Naive thymus-derived CD4-positive, alpha-beta T cell (primary cell): ENCODE results near the gene OSCAR. TPM values are rescaled to one million over a fixed set of nuclear protein-coding genes. Genes with fewer than 3 reads are reported as not detected.

Source experiments
- ATAC-seq: fragments of 150-1000 bp; cut with Tn5 transposase; 2 replicates; pipeline ENCODE4 v1.10.0; 2021; ENCODE audit warnings: mild to moderate bottlenecking, moderate library complexity
- CTCF ChIA-PET: fragments of 350-600 bp; sonication (Branson Sonifier 250); formaldehyde crosslinking; loops from one replicate; lab custom pipeline; 2021; ENCODE audit warnings: antibody characterized with exemption; lab: Charles Lee
- POLR2A ChIA-PET: fragments of 350-600 bp; sonication (Branson Sonifier 250); formaldehyde crosslinking; loops from one replicate; lab custom pipeline; 2021; ENCODE audit warnings: antibody characterized with exemption, inconsistent platforms; lab: Charles Lee
- DNase-seq, 9 donors: peaks; one replicate each; pipeline versions ENCODE4 v3.0.0 to v3.0.0-alpha.2; 2020 to 2022; ENCODE audit warnings: mixed read lengths in 1 of 9
- H3K27ac ChIP-seq: one replicate; pipeline ENCODE4 v1.7.0; 2013; ENCODE audit warnings: mild to moderate bottlenecking, low read depth, low read length, moderate library complexity
- H3K27me3 ChIP-seq, 2 donors: one replicate each; pipeline ENCODE4 v1.7.0; 2013; ENCODE audit warnings: low read length in 2 of 2, mild to moderate bottlenecking in 2 of 2, moderate library complexity in 2 of 2; ENCODE audit not compliant: control insufficient read depth in 2 of 2, insufficient read depth in 2 of 2
- H3K36me3 ChIP-seq, 3 experiments: 1 replicate in 2 of 3; 2 replicates in 1 of 3; pipeline ENCODE4 v1.7.0; 2013; ENCODE audit warnings: low read length in 3 of 3, mild to moderate bottlenecking in 3 of 3, moderate library complexity in 1 of 3; ENCODE audit not compliant: insufficient read depth in 3 of 3, control insufficient read depth in 2 of 3
- H3K4me1 ChIP-seq, 2 donors: one replicate each; pipeline ENCODE4 v1.7.0; 2013; ENCODE audit warnings: low read length in 2 of 2, mild to moderate bottlenecking in 2 of 2, moderate library complexity in 1 of 2; ENCODE audit not compliant: control insufficient read depth in 2 of 2, insufficient read depth in 2 of 2
- H3K4me3 ChIP-seq: 2 replicates; pipeline ENCODE4 v1.7.0; 2013; ENCODE audit warnings: mild to moderate bottlenecking, low read length
- H3K9me3 ChIP-seq, 3 experiments: 1 replicate in 2 of 3; 2 replicates in 1 of 3; pipeline ENCODE4 v1.7.0; 2013; ENCODE audit warnings: low read length in 3 of 3; ENCODE audit not compliant: control insufficient read depth in 2 of 3
- H3K27ac Mint-ChIP-seq, 9 donors: one replicate each; pipeline ENCODE4 v1.8.0; 2020 to 2022; ENCODE audit warnings: mixed read lengths in 9 of 9, mild to moderate bottlenecking in 8 of 9, moderate library complexity in 5 of 9, inconsistent platforms in 2 of 9
- H3K27me3 Mint-ChIP-seq, 5 donors: one replicate each; pipeline ENCODE4 v1.8.0; 2021 to 2022; ENCODE audit warnings: mixed read lengths in 5 of 5, mild to moderate bottlenecking in 1 of 5
- H3K36me3 Mint-ChIP-seq, 5 donors: one replicate each; pipeline ENCODE4 v1.8.0; 2020 to 2022; ENCODE audit warnings: mixed read lengths in 5 of 5, mild to moderate bottlenecking in 3 of 5, inconsistent platforms in 1 of 5
- H3K4me1 Mint-ChIP-seq, 7 donors: one replicate each; pipeline ENCODE4 v1.8.0; 2020 to 2022; ENCODE audit warnings: mixed read lengths in 7 of 7, mild to moderate bottlenecking in 3 of 7, inconsistent platforms in 1 of 7
- H3K4me3 Mint-ChIP-seq, 10 donors: one replicate each; pipeline ENCODE4 v1.8.0; 2020 to 2022; ENCODE audit warnings: mild to moderate bottlenecking in 10 of 10, mixed read lengths in 10 of 10, moderate library complexity in 6 of 10, inconsistent platforms in 2 of 10
- H3K9me3 Mint-ChIP-seq, 11 donors: one replicate each; pipeline ENCODE4 v1.8.0; 2020 to 2022; ENCODE audit warnings: mixed read lengths in 11 of 11, mild to moderate bottlenecking in 4 of 11, inconsistent platforms in 1 of 11, moderate library complexity in 1 of 11
- intact Hi-C, 2 donors: fragments of 100-400 bp; cut with micrococcal nuclease; formaldehyde crosslinking; loops; one replicate each; pipeline ENCODE4 v1.15.1; 2023
- polyA plus RNA-seq, 2 donors: library from polyadenylated mRNA; unstranded; fragments of 300-500 nt; fragmentation: Illumina TruSeq; gene quantifications; one replicate each; pipeline ENCODE4 v1.2.3, GENCODE V29; 2021
- total RNA-seq, 6 experiments: library from RNA in 5 of 6; stranded (reverse) in 5 of 6; gene quantifications; 1 replicate in 5 of 6; 2 replicates in 1 of 6; pipeline ENCODE4 v1.2.3 and lab custom pipeline; 2021 to 2026

Gene OSCAR
- total and polyA plus RNA-seq, 7 experiments from 2014 or later, result 0.13 to 44.6 (median 0.38) TPM; not detected in 1

DNA sequence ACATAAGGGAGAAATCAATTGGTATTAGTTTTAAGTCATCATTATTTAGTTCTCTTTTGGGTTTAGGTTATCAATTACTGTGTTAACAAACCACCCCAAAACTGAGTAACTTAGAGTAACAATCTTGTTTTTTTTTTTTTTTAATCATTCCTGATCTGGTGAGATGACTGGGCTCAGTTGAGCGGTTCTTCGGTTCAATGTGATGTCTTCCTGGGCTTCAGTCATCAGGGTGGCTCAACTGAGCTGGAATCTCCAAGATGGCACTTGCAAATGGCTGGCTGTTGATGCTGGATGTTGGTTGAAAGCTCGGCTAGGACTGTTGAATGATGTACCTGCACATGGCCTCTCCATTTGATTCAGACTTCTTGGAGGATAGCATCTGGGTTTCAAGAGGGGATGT, 16.2 kb downstream of the OSCAR start:
- Histone ChIP-seq H3K4me1 (no peaks in the 10 kb centered on the region), H3K27me3 (no peaks in the 10 kb centered on the region), H3K4me3 (no peak overlapping the region), H3K36me3 (no peaks in the 10 kb centered on the region), H3K9me3 (peaks cover 0 to 7% (median 0%) of the 10 kb centered on the region in 3 experiments), H3K27ac (no peak overlapping the region)
- DNase-seq (no peak), ATAC-seq (no peak)
- CTCF ChIA-PET, result no interaction called here
- H3K9me3 Mint-ChIP-seq, result peaks cover 0 to 43% (median 10%) of the 10 kb centered on the region in 11 donors
- POLR2A ChIA-PET, result no interaction called here
- H3K27ac Mint-ChIP-seq, result peak overlapping the region in 1 of 9 donors; percentile 30
- intact Hi-C loops, result no loop called here
- H3K4me1 Mint-ChIP-seq, result no peaks in the 10 kb centered on the region
- H3K36me3 Mint-ChIP-seq, result peaks cover 0 to 3% (median 0%) of the 10 kb centered on the region in 5 donors
- peaks cover 0 to 14% (median 5%) of the 10 kb centered on the region in 5 donors for H3K27me3 Mint-ChIP-seq
- H3K4me3 Mint-ChIP-seq, result no peak overlapping the region

DNA sequence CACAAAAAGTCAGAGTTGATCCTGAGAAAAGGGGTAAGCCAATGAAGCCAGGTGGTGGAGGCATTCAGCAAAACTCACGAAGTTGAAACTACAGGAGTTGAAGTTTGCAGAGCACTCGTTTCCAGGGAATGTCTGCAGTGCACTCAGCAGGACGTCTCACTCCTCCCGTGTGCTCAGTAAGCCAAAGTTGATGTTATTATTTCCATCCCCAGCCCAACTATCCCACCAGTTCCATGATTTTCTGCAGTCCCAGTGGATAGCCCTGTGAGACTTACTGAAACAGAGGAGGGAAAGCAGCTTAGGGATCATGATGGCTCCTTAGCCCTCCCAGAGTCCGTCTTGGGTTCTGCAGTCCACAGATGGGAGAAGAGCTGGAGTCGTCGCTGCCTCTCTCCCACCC, 19.6 kb downstream of the OSCAR start, which contains the start of gene TARM1:
Gene TARM1, minus strand, starts transcription at position 334 of the 400 bp plus-strand sequence. Its CDS starts 25 bp downstream, at position 309.
- H3K27ac ChIP-seq, result no peak within 1 kb of the TSS
- peaks cover 0 to 8% (median 0%) of the 10 kb centered on the region in 5 donors for H3K27me3 Mint-ChIP-seq
- no peak within 1 kb of the TSS for H3K4me3 ChIP-seq
- peaks cover 0 to 7% (median 0%) of the 10 kb centered on the region in 3 experiments for H3K9me3 ChIP-seq
- intact Hi-C loops, result no loop called here
- H3K4me1 ChIP-seq, result no peaks in the 10 kb centered on the region
- H3K4me3 Mint-ChIP-seq, result no peak within 1 kb of the TSS
- H3K9me3 Mint-ChIP-seq, result peaks cover 0 to 45% (median 11%) of the 10 kb centered on the region in 11 donors
- POLR2A ChIA-PET, result no interaction called here
- CTCF ChIA-PET, result no interaction called here
- peaks cover 0 to 3% (median 0%) of the 10 kb centered on the region in 5 donors for H3K36me3 Mint-ChIP-seq
- no peak within 1 kb of the TSS for H3K27ac Mint-ChIP-seq
- ATAC-seq, result no peak
- no peaks in the 10 kb centered on the region for H3K36me3 ChIP-seq
- no peaks in the 10 kb centered on the region for H3K4me1 Mint-ChIP-seq
- H3K27me3 ChIP-seq, result no peaks in the 10 kb centered on the region
- no peak for DNase-seq

DNA sequence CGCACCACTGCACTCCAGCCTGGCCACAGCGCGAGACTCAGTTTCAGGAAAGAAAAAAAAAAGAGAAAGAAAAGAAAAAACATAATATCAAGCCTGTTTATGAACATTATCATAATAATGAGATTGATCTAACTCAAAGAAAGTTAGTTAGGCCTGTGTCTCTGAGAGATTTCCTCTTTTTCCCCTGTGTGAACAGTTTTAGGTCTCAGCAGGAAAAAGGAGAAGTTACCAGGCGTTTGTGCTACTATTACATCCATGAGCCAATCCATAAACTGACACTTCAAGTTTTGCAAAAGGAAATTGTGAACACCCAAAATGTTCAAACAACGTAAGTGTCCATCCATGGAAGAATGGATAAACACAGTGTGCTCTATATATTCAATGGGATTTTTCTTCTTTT, 23.3 kb downstream of the OSCAR start:
- H3K9me3 ChIP-seq, result peaks cover 0 to 7% (median 0%) of the 10 kb centered on the region in 3 experiments
- H3K36me3 ChIP-seq, result no peaks in the 10 kb centered on the region
- H3K4me3 ChIP-seq, result no peak overlapping the region
- H3K4me1 ChIP-seq, result no peaks in the 10 kb centered on the region
- POLR2A ChIA-PET, result interaction anchor here (0.7 kb wide), 1 partner anchor 10 kb away, joined by 3 read pairs; no protein-coding TSS in a partner anchor
- intact Hi-C loops, result no loop called here
- H3K27me3 ChIP-seq, result no peaks in the 10 kb centered on the region
- H3K27ac ChIP-seq, result no peak overlapping the region
- Mint-ChIP-seq H3K27me3 (peaks cover 0 to 12% (median 0%) of the 10 kb centered on the region in 5 donors), H3K4me3 (no peak overlapping the region), H3K27ac (no peak overlapping the region), H3K36me3 (no peaks in the 10 kb centered on the region), H3K4me1 (no peaks in the 10 kb centered on the region), H3K9me3 (peaks cover 0 to 24% (median 5%) of the 10 kb centered on the region in 11 donors)
- no peak for DNase-seq
- CTCF ChIA-PET, result no interaction called here
- ATAC-seq, result no peak

DNA sequence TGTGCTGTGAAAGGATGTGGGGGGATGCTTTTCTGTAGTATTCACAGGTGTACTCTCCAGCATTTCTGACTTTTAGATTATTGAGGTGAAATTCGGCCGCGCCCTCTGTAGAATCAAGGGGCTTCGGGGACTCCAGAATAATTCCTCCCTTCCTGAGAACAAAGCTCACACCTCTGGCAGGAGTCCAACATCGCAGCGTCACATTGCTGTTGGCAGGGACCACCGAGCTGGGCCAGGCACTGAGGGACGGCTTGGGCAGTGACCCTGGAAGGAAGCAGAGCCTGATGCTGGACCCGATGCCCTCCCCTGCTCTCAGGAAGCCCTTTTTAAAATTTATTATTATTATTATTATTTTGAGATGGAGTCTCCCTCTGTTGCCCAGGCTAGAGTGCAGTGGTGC, 25.8 kb downstream of the OSCAR start:
- no peaks in the 10 kb centered on the region for H3K36me3 ChIP-seq
- no peaks in the 10 kb centered on the region for H3K27me3 ChIP-seq
- no peak overlapping the region for H3K27ac ChIP-seq
- H3K4me1 Mint-ChIP-seq, result no peaks in the 10 kb centered on the region
- ChIA-PET CTCF (no interaction called here), POLR2A (no interaction called here)
- H3K4me1 ChIP-seq, result no peaks in the 10 kb centered on the region
- H3K4me3 Mint-ChIP-seq, result no peak overlapping the region
- DNase-seq, result no peak
- no peaks in the 10 kb centered on the region for H3K9me3 ChIP-seq
- intact Hi-C loops, result no loop called here
- peaks cover 0 to 18% (median 0%) of the 10 kb centered on the region in 5 donors for H3K27me3 Mint-ChIP-seq
- no peak overlapping the region for H3K4me3 ChIP-seq
- peaks cover 0 to 4% (median 0%) of the 10 kb centered on the region in 5 donors for H3K36me3 Mint-ChIP-seq
- no peak for ATAC-seq
- no peak overlapping the region for H3K27ac Mint-ChIP-seq
- peaks cover 0 to 10% (median 2%) of the 10 kb centered on the region in 11 donors for H3K9me3 Mint-ChIP-seq

DNA sequence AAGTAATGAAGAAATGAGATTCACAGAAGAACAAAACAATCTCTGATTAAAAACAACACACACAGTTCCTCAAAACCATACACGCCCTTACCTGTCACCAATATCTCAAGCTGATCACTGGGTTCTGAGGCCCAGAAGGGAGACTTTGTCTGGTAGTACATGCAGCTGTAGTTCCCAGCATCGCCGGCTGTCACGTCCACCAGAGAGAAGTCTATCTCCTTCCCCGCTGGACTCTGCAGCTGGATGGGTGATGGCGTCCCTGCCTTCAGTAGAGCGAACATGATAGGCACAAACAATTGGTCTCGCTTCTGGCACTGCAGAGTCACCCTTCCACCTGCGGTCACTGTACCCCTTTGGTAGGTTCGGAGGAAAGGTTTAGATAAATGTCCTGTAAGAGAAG, 26.8 kb downstream of the OSCAR start:
- H3K9me3 ChIP-seq, result no peaks in the 10 kb centered on the region
- peaks cover 0 to 22% (median 0%) of the 10 kb centered on the region in 5 donors for H3K27me3 Mint-ChIP-seq
- ATAC-seq (no peak), DNase-seq (no peak)
- no peaks in the 10 kb centered on the region for H3K36me3 ChIP-seq
- intact Hi-C loops, result no loop called here
- no peaks in the 10 kb centered on the region for H3K4me1 Mint-ChIP-seq
- H3K27ac ChIP-seq, result no peak overlapping the region
- POLR2A ChIA-PET, result no interaction called here
- H3K4me1 ChIP-seq, result no peaks in the 10 kb centered on the region
- H3K27me3 ChIP-seq, result no peaks in the 10 kb centered on the region
- no peak overlapping the region for H3K4me3 Mint-ChIP-seq
- peaks cover 0 to 11% (median 0%) of the 10 kb centered on the region in 11 donors for H3K9me3 Mint-ChIP-seq
- H3K27ac Mint-ChIP-seq, result no peak overlapping the region
- CTCF ChIA-PET, result no interaction called here
- H3K4me3 ChIP-seq, result no peak overlapping the region
- H3K36me3 Mint-ChIP-seq, result peaks cover 0 to 4% (median 0%) of the 10 kb centered on the region in 5 donors

DNA sequence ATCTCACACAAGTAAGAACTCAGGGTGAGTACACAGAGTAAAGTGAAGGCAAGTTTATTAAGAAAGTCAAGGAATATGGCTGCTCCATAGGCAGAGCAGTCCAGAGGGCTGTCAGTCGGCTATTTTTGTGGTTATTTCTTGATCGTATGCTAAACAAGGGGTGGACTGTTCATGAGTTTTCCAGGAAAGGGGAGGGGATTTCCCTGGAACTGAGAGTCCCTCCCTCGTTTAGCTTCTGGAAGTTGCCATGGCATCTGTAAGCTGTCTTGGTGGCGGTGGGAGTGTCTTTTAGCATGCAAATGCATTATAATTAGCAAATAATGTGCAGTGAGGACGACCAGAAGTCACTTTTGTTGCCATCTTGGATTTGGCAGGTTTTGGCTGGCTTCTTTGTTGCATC, 31.1 kb downstream of the OSCAR start:
- intact Hi-C loops, result no loop called here
- peaks cover 0 to 15% (median 1%) of the 10 kb centered on the region in 11 donors for H3K9me3 Mint-ChIP-seq

More for the DNA sequence above, 31.1 kb downstream of the OSCAR start:
- peaks cover 4 to 28% (median 12%) of the 10 kb centered on the region in 5 donors for H3K27me3 Mint-ChIP-seq
- no peak overlapping the region for H3K4me3 ChIP-seq
- ATAC-seq (no peak), DNase-seq (no peak)
- ChIA-PET CTCF (no interaction called here), POLR2A (no interaction called here)
- H3K36me3 Mint-ChIP-seq, result peaks cover 0 to 4% (median 0%) of the 10 kb centered on the region in 5 donors
- no peaks in the 10 kb centered on the region for H3K9me3 ChIP-seq
- peaks cover 0 to 2% (median 0%) of the 10 kb centered on the region in 7 donors for H3K4me1 Mint-ChIP-seq
- no peak overlapping the region for H3K27ac Mint-ChIP-seq
- H3K4me3 Mint-ChIP-seq, result no peak overlapping the region
- H3K27ac ChIP-seq, result no peak overlapping the region
- no peaks in the 10 kb centered on the region for H3K4me1 ChIP-seq
- H3K27me3 ChIP-seq, result no peaks in the 10 kb centered on the region
- H3K36me3 ChIP-seq, result no peaks in the 10 kb centered on the region
